Erythroblast (primary cell): ENCODE data around the gene COL24A1.

ENCODE experiments used
- GATA1 ChIP-seq: IDR thresholded peaks from 2 replicates; pipeline ENCODE4 v1.6.1; 2011; ENCODE audit warnings: low read depth, mild to moderate bottlenecking, control low read depth, low read length, moderate library complexity
- POLR2A ChIP-seq: IDR thresholded peaks from 2 replicates; pipeline ENCODE4 v1.6.1; 2011; ENCODE audit warnings: mild to moderate bottlenecking, low read length

DNA sequence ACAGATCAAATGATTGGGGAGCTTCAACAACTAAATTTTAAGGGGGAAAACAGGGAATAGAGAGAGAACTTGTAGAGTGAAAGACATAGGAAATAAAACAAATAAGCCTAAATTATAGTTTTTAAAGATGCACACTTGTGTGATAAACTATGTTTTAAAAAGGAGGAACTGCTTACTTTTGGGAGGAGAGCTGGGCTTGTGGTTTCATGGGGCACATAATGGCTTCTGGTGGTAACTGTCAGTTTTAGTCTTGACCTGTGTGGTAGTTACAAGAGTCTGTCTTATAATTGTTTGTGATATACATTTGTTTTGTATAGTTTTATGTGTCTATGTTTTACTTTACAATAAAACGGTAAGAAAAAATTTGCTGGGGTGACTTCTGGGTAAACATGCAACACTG is 165.3 kb downstream of the COL24A1 start:
- TF ChIP-seq POLR2A (no peak), GATA1 (no peak)
